IgD-negative memory B cell (primary cell): ENCODE data around the gene ICE2. TPM values are rescaled to one million over a fixed set of nuclear protein-coding genes. Genes with fewer than 3 reads are reported as not detected.

Source experiments
- H3K27ac Mint-ChIP-seq, 3 donors: one replicate each; pipeline ENCODE4 v1.8.0; 2020 to 2022; ENCODE audit warnings: mild to moderate bottlenecking in 3 of 3, mixed read lengths in 3 of 3, moderate library complexity in 1 of 3
- H3K27me3 Mint-ChIP-seq: one replicate; pipeline ENCODE4 v1.8.0; 2021; ENCODE audit warnings: mixed read lengths
- H3K36me3 Mint-ChIP-seq: one replicate; pipeline ENCODE4 v1.8.0; 2020; ENCODE audit warnings: mild to moderate bottlenecking, mixed read lengths
- H3K4me1 Mint-ChIP-seq, 3 donors: one replicate each; pipeline ENCODE4 v1.8.0; 2020 to 2022; ENCODE audit warnings: mixed read lengths in 3 of 3, mild to moderate bottlenecking in 1 of 3
- H3K4me3 Mint-ChIP-seq, 4 donors: one replicate each; pipeline ENCODE4 v1.8.0; 2020 to 2022; ENCODE audit warnings: mild to moderate bottlenecking in 4 of 4, mixed read lengths in 4 of 4, moderate library complexity in 3 of 4
- H3K9me3 Mint-ChIP-seq, 3 donors: one replicate each; pipeline ENCODE4 v1.8.0; 2020 to 2021; ENCODE audit warnings: mixed read lengths in 3 of 3, mild to moderate bottlenecking in 1 of 3
- polyA plus RNA-seq: library from polyadenylated mRNA; unstranded; fragments of 300-500 nt; fragmentation: Illumina TruSeq; gene quantifications from one replicate; pipeline ENCODE4 v1.2.3, GENCODE V29; 2021

The ICE2 gene
- polyA plus RNA-seq, 1 donor from 2014 or later, result 52.8 TPM

- Mint-ChIP-seq H3K36me3 (no peaks in the 10 kb centered on the region), H3K4me3 (no peak overlapping the region), H3K9me3 (no peaks in the 10 kb centered on the region), H3K27me3 (no peaks in the 10 kb centered on the region), H3K4me1 (peaks cover 0 to 3% (median 2%) of the 10 kb centered on the region in 3 donors), H3K27ac (no peak overlapping the region)
These were observed 34.0 kb upstream of the ICE2 start for GRCh38 chr15:60512937-60513336.

GRCh38 chr15:60511351-60512031 is 32.5 kb upstream of the ICE2 start:
- H3K4me1 Mint-ChIP-seq, result peaks cover 4 to 12% (median 10%) of the 10 kb centered on the region in 3 donors
- no peaks in the 10 kb centered on the region for H3K9me3 Mint-ChIP-seq
- peak overlapping the region in 2 of 3 donors; percentile 20 to 50 for H3K27ac Mint-ChIP-seq
- H3K4me3 Mint-ChIP-seq, result peak overlapping the region in 1 of 4 donors; percentile 73
- H3K27me3 Mint-ChIP-seq, result no peaks in the 10 kb centered on the region
- no peaks in the 10 kb centered on the region for H3K36me3 Mint-ChIP-seq

GRCh38 chr15:60510006-60510405 is 31.1 kb upstream of the ICE2 start:
- H3K4me1 Mint-ChIP-seq, result peaks cover 4 to 12% (median 10%) of the 10 kb centered on the region in 3 donors
- H3K36me3 Mint-ChIP-seq, result no peaks in the 10 kb centered on the region
- H3K27me3 Mint-ChIP-seq, result no peaks in the 10 kb centered on the region
- no peak overlapping the region for H3K4me3 Mint-ChIP-seq
- H3K27ac Mint-ChIP-seq, result no peak overlapping the region
- no peaks in the 10 kb centered on the region for H3K9me3 Mint-ChIP-seq

- no peak overlapping the region for H3K4me3 Mint-ChIP-seq
- H3K27me3 Mint-ChIP-seq, result no peaks in the 10 kb centered on the region
- no peaks in the 10 kb centered on the region for H3K36me3 Mint-ChIP-seq
- peaks cover 4 to 12% (median 10%) of the 10 kb centered on the region in 3 donors for H3K4me1 Mint-ChIP-seq
- H3K27ac Mint-ChIP-seq, result peak overlapping the region in 1 of 3 donors; percentile 89
- no peaks in the 10 kb centered on the region for H3K9me3 Mint-ChIP-seq
These were observed 30.5 kb upstream of the ICE2 start for GRCh38 chr15:60509470-60509869.

- Mint-ChIP-seq H3K4me3 (no peak overlapping the region), H3K4me1 (peaks cover 4 to 12% (median 10%) of the 10 kb centered on the region in 3 donors), H3K27ac (peak overlapping the region in 1 of 3 donors; percentile 72)
These were observed 29.5 kb upstream of the ICE2 start for GRCh38 chr15:60508442-60508841.

GRCh38 chr15:60507596-60508424 is 28.9 kb upstream of the ICE2 start:
- no peaks in the 10 kb centered on the region for H3K36me3 Mint-ChIP-seq
- H3K27ac Mint-ChIP-seq, result peak overlapping the region in 2 of 3 donors; percentile 47 to 72
- H3K27me3 Mint-ChIP-seq, result no peaks in the 10 kb centered on the region
- H3K9me3 Mint-ChIP-seq, result no peaks in the 10 kb centered on the region
- peaks cover 4 to 12% (median 10%) of the 10 kb centered on the region in 3 donors for H3K4me1 Mint-ChIP-seq
- H3K4me3 Mint-ChIP-seq, result peak overlapping the region in 3 of 4 donors; percentile 19 to 64 (median 30)

More at GRCh38 chr15:60508442-60508841, 29.5 kb upstream of the ICE2 start:
- Mint-ChIP-seq H3K36me3 (no peaks in the 10 kb centered on the region), H3K27me3 (no peaks in the 10 kb centered on the region), H3K9me3 (no peaks in the 10 kb centered on the region)

- peaks cover 6% of the 10 kb centered on the region for H3K36me3 Mint-ChIP-seq
- no peaks in the 10 kb centered on the region for H3K9me3 Mint-ChIP-seq
- no peaks in the 10 kb centered on the region for H3K27me3 Mint-ChIP-seq
- no peak overlapping the region for H3K4me3 Mint-ChIP-seq
- H3K4me1 Mint-ChIP-seq, result peaks cover 2 to 6% (median 4%) of the 10 kb centered on the region in 3 donors
- no peak overlapping the region for H3K27ac Mint-ChIP-seq
These were observed 17.9 kb upstream of the ICE2 start for GRCh38 chr15:60496853-60497252.

GRCh38 chr15:60494108-60494507 is 15.2 kb upstream of the ICE2 start:
- H3K36me3 Mint-ChIP-seq, result peaks cover 6% of the 10 kb centered on the region
- peaks cover 2 to 8% (median 6%) of the 10 kb centered on the region in 3 donors for H3K4me1 Mint-ChIP-seq
- H3K27me3 Mint-ChIP-seq, result no peaks in the 10 kb centered on the region
- H3K4me3 Mint-ChIP-seq, result no peak overlapping the region
- no peaks in the 10 kb centered on the region for H3K9me3 Mint-ChIP-seq
- H3K27ac Mint-ChIP-seq, result no peak overlapping the region

- H3K4me3 Mint-ChIP-seq, result no peak overlapping the region
- peaks cover 2 to 8% (median 6%) of the 10 kb centered on the region in 3 donors for H3K4me1 Mint-ChIP-seq
- H3K27me3 Mint-ChIP-seq, result no peaks in the 10 kb centered on the region
- H3K27ac Mint-ChIP-seq, result no peak overlapping the region
- H3K36me3 Mint-ChIP-seq, result peaks cover 9% of the 10 kb centered on the region
- H3K9me3 Mint-ChIP-seq, result no peaks in the 10 kb centered on the region
These were observed 14.2 kb upstream of the ICE2 start for GRCh38 chr15:60493166-60493565.

- Mint-ChIP-seq H3K36me3 (peaks cover 3% of the 10 kb centered on the region), H3K27ac (no peak overlapping the region), H3K4me1 (peaks cover 10 to 18% (median 14%) of the 10 kb centered on the region in 3 donors), H3K4me3 (no peak overlapping the region), H3K27me3 (no peaks in the 10 kb centered on the region), H3K9me3 (no peaks in the 10 kb centered on the region)
These were observed 7.8 kb upstream of the ICE2 start for GRCh38 chr15:60486742-60487141.

- H3K9me3 Mint-ChIP-seq, result no peaks in the 10 kb centered on the region
- peaks cover 11 to 21% (median 16%) of the 10 kb centered on the region in 3 donors for H3K4me1 Mint-ChIP-seq
- no peaks in the 10 kb centered on the region for H3K27me3 Mint-ChIP-seq
- H3K4me3 Mint-ChIP-seq, result no peak overlapping the region
- H3K36me3 Mint-ChIP-seq, result peaks cover 3% of the 10 kb centered on the region
- no peak overlapping the region for H3K27ac Mint-ChIP-seq
These were observed 6.6 kb upstream of the ICE2 start for GRCh38 chr15:60485365-60486055.

- Mint-ChIP-seq H3K9me3 (no peaks in the 10 kb centered on the region), H3K36me3 (peaks cover 1% of the 10 kb centered on the region), H3K4me1 (peaks cover 27 to 36% (median 28%) of the 10 kb centered on the region in 3 donors), H3K27me3 (no peaks in the 10 kb centered on the region), H3K4me3 (no peak overlapping the region), H3K27ac (no peak overlapping the region)
These were observed 4.1 kb upstream of the ICE2 start for GRCh38 chr15:60483042-60483441.

- peaks cover 1% of the 10 kb centered on the region for H3K36me3 Mint-ChIP-seq
These were observed 1.9 kb upstream of the ICE2 start for GRCh38 chr15:60480888-60481287.

GRCh38 chr15:60480149-60480548 is 1.2 kb upstream of the ICE2 start:
- no peaks in the 10 kb centered on the region for H3K9me3 Mint-ChIP-seq
- H3K4me1 Mint-ChIP-seq, result peaks cover 29 to 44% (median 37%) of the 10 kb centered on the region in 3 donors
- peak overlapping the region; percentile 92 to 100 (median 100) for H3K4me3 Mint-ChIP-seq
- H3K27me3 Mint-ChIP-seq, result no peaks in the 10 kb centered on the region
- H3K27ac Mint-ChIP-seq, result peak overlapping the region; percentile 86 to 100 (median 90)
- peaks cover 1% of the 10 kb centered on the region for H3K36me3 Mint-ChIP-seq

More at GRCh38 chr15:60480888-60481287, 1.9 kb upstream of the ICE2 start:
- H3K27me3 Mint-ChIP-seq, result no peaks in the 10 kb centered on the region
- peaks cover 30 to 46% (median 42%) of the 10 kb centered on the region in 3 donors for H3K4me1 Mint-ChIP-seq
- no peak overlapping the region for H3K27ac Mint-ChIP-seq
- no peaks in the 10 kb centered on the region for H3K9me3 Mint-ChIP-seq
- peak overlapping the region in 1 of 4 donors; percentile 92 for H3K4me3 Mint-ChIP-seq
